KMS-11 (cell line): ENCODE data around the gene DCHS2.

Source experiments
- H2AFZ ChIP-seq: fragments of 200-600 bp; sonication (generic); 2 replicates; pipeline ENCODE4 v1.6.1; 2016; ENCODE audit warnings: antibody characterized with exemption, mixed run types, low read depth
- H3K27ac ChIP-seq: fragments of 200-600 bp; sonication (generic); 2 replicates; pipeline ENCODE4 v1.6.1; 2016; ENCODE audit warnings: mild to moderate bottlenecking, mixed run types
- H3K27me3 ChIP-seq: fragments of 200-600 bp; sonication (generic); 2 replicates; pipeline ENCODE4 v1.6.1; 2017; ENCODE audit warnings: mild to moderate bottlenecking, low read depth, mixed run types, moderate library complexity; ENCODE audit not compliant: insufficient read depth
- H3K36me3 ChIP-seq: fragments of 200-600 bp; sonication (generic); 2 replicates; pipeline ENCODE4 v1.6.1; 2017; ENCODE audit warnings: mild to moderate bottlenecking, mixed run types; ENCODE audit not compliant: insufficient read depth
- H3K4me1 ChIP-seq: fragments of 200-600 bp; sonication (generic); 2 replicates; pipeline ENCODE4 v1.6.1; 2016; ENCODE audit warnings: mild to moderate bottlenecking, low read depth, mixed run types; ENCODE audit not compliant: poor library complexity, severe bottlenecking
- H3K4me2 ChIP-seq: fragments of 200-600 bp; sonication (generic); 2 replicates; pipeline ENCODE4 v1.7.0; 2016; ENCODE audit warnings: mild to moderate bottlenecking, mixed run types
- H3K4me3 ChIP-seq: fragments of 200-600 bp; sonication (generic); IDR thresholded peaks from 2 replicates; pipeline ENCODE4 v1.6.1; 2017; ENCODE audit warnings: low read depth, low read length, mixed read lengths; ENCODE audit not compliant: insufficient read depth
- H3K79me2 ChIP-seq: fragments of 200-600 bp; sonication (generic); 2 replicates; pipeline ENCODE4 v1.6.1; 2016; ENCODE audit warnings: low read depth, mixed run types; ENCODE audit not compliant: insufficient read depth
- H3K9ac ChIP-seq: fragments of 200-600 bp; sonication (generic); 2 replicates; pipeline ENCODE4 v1.6.1; 2016; ENCODE audit warnings: mild to moderate bottlenecking, mixed run types
- H4K20me1 ChIP-seq: fragments of 200-600 bp; sonication (generic); 2 replicates; pipeline ENCODE4 v1.6.1; 2016; ENCODE audit warnings: mild to moderate bottlenecking, mixed run types; ENCODE audit not compliant: insufficient read depth
- TF ChIP-seq, protein P1 (sequence below): fragments of 200-600 bp; sonication (generic); conservative IDR thresholded peaks from 2 replicates; pipeline ENCODE4 v1.6.1; 2017; ENCODE audit warnings: low read depth, mild to moderate bottlenecking, antibody characterized with exemption, low read length, moderate library complexity, mixed read lengths

The DCHS2 gene

DNA sequence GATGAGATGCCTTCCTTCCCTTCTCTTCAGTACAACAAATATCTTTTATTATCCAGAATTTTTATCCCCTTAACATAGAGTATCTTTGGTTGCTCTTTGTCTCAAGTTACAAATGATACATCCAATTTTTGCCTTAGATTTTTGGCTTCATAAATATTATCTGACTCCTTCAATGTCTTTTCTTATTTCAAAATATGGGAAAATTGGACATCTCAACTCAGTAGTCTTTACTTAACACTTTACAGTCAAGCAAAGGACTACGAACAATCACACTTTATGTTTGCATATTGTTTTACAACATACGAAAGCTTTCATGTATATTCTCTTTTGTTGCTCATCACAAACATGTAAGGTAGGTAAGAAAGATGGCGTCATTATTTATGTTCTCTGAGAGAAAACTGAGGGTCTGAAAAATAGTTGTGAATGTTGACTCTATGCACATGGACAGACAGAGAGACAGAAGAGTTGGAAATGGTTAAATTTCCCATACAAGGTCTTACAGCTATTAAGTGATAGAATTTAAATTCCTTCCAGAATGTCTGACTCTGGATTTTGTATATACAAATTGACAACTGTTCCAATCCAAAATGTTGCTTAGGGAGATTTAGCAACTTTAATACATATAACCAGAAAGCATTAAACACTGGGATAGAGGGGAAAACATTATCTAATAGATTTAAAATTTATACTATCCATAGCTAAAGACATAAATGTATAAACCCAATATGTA lies 29.4 kb downstream of the DCHS2 start:
- no peaks in the 10 kb centered on the region for H3K4me1 ChIP-seq
- H3K9ac ChIP-seq, result no peak overlapping the region
- TF ChIP-seq, protein P1, sequence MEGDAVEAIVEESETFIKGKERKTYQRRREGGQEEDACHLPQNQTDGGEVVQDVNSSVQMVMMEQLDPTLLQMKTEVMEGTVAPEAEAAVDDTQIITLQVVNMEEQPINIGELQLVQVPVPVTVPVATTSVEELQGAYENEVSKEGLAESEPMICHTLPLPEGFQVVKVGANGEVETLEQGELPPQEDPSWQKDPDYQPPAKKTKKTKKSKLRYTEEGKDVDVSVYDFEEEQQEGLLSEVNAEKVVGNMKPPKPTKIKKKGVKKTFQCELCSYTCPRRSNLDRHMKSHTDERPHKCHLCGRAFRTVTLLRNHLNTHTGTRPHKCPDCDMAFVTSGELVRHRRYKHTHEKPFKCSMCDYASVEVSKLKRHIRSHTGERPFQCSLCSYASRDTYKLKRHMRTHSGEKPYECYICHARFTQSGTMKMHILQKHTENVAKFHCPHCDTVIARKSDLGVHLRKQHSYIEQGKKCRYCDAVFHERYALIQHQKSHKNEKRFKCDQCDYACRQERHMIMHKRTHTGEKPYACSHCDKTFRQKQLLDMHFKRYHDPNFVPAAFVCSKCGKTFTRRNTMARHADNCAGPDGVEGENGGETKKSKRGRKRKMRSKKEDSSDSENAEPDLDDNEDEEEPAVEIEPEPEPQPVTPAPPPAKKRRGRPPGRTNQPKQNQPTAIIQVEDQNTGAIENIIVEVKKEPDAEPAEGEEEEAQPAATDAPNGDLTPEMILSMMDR, result no peak
- no peaks in the 10 kb centered on the region for H4K20me1 ChIP-seq
- no peak overlapping the region for H3K4me3 ChIP-seq
- H3K4me2 ChIP-seq, result no peak overlapping the region
- H3K27me3 ChIP-seq, result no peaks in the 10 kb centered on the region
- H2AFZ ChIP-seq, result no peak overlapping the region
- H3K79me2 ChIP-seq, result no peaks in the 10 kb centered on the region
- H3K27ac ChIP-seq, result no peak overlapping the region
- no peaks in the 10 kb centered on the region for H3K36me3 ChIP-seq

DNA sequence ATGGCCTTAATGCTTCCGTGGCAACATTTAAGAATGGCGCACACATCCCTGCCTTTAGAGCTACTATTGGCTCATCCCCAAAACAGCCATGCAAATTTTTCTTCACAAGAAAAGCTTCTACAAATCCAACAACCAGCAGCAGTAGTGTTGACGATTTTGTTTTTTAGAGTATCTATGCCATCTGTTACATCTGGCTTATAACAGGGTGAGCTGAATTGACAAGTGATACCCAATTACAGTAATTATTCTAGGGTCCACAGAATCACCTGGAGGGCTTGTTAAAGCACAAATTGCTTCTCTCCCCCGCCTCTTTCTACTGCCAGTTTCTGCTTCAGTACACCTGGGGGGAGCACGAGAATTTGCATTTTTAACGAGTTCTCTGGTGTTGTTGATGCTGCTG lies 34.1 kb downstream of the DCHS2 start:
- Histone ChIP-seq H3K79me2 (no peaks in the 10 kb centered on the region), H3K9ac (no peak overlapping the region), H4K20me1 (no peaks in the 10 kb centered on the region), H3K4me2 (no peak overlapping the region), H3K36me3 (no peaks in the 10 kb centered on the region), H3K4me3 (no peak overlapping the region), H2AFZ (no peak overlapping the region), H3K4me1 (no peaks in the 10 kb centered on the region), H3K27ac (no peak overlapping the region), H3K27me3 (no peaks in the 10 kb centered on the region)
- TF ChIP-seq, protein P1, result no peak

DNA sequence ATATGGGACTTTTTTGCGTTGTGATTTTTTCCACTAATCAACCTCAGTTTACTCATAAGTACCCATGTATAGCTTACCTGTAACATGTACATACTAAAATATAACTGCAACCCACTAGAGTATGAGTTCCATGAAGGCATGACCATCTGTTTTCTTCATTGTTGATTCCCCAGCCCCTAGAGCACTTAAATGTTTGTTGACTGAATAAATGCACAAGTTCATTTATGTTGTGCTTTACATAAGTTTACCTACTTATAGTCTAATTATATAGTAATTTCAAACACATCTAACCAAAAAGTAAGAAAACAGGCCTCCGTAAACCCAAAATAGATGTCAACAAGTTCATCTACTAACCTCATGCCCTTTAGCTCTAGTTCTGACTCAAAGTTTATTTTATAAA lies 34.7 kb downstream of the DCHS2 start:
- Histone ChIP-seq H3K36me3 (no peaks in the 10 kb centered on the region), H3K79me2 (no peaks in the 10 kb centered on the region), H3K4me2 (no peak overlapping the region), H3K4me1 (no peaks in the 10 kb centered on the region), H2AFZ (no peak overlapping the region), H3K27me3 (no peaks in the 10 kb centered on the region), H4K20me1 (no peaks in the 10 kb centered on the region), H3K9ac (no peak overlapping the region), H3K27ac (no peak overlapping the region), H3K4me3 (no peak overlapping the region)
- TF ChIP-seq, protein P1, result no peak

DNA sequence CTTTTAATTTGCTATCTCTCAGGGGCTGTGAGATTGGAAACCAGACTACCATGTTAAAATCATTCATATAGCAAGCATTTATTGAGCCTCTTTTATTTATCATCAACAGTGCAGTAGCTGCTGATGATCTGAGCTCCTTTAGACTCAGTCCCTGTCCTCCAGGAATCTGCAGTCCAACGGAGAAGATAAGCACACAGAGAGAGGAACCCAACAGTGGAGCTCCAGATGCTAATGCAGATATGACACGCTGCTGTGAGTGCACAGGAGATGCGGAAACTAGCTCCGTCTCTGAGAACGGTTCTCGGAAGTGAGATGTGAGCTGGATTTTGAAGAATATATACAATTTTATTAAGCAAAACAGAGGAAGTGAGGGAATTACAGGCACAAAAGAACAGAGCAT lies 35.4 kb downstream of the DCHS2 start:
- H3K4me1 ChIP-seq, result no peaks in the 10 kb centered on the region
- H3K4me3 ChIP-seq, result no peak overlapping the region
- no peaks in the 10 kb centered on the region for H3K27me3 ChIP-seq
- no peak overlapping the region for H2AFZ ChIP-seq
- H3K9ac ChIP-seq, result no peak overlapping the region
- H3K36me3 ChIP-seq, result no peaks in the 10 kb centered on the region
- no peaks in the 10 kb centered on the region for H3K79me2 ChIP-seq
- no peak overlapping the region for H3K27ac ChIP-seq
- TF ChIP-seq, protein P1, result no peak
- H4K20me1 ChIP-seq, result no peaks in the 10 kb centered on the region
- no peak overlapping the region for H3K4me2 ChIP-seq
